Measurements from ENCODE around the gene FBXO34. TPM values are rescaled to one million over a fixed set of nuclear protein-coding genes. Genes with fewer than 3 reads are reported as not detected.
A peak's percentile ranks its signal among the peaks of the same experiment; 100 is the strongest.

The FBXO34 gene
- total and polyA plus RNA-seq, 2 experiments from 2014 or later = 27.5 to 45.9 TPM

- H3K4me2 ChIP-seq = no peak overlapping the region
- WGBS (ENCODE audit: low lambda C conversion rate, missing lambda C conversion rate) = 91% methylated on average over 11 of the region's 11 CpGs
- H3K79me2 ChIP-seq = peaks cover 28% of the 10 kb centered on the region
- no peaks in the 10 kb centered on the region for H3K9me2 ChIP-seq (replicated peaks; ENCODE audit: insufficient read depth)
- no peak for DNase-seq (ENCODE audit: low spot score)
- no peaks in the 10 kb centered on the region for H3K4me1 ChIP-seq (ENCODE audit: insufficient read depth)
- H3K27me3 ChIP-seq = no peaks in the 10 kb centered on the region
- H3K27ac ChIP-seq = peak overlapping the region; percentile 38
- H3K9me3 ChIP-seq (ENCODE audit: low read depth) = no peaks in the 10 kb centered on the region
- TF ChIP-seq CTCF (IDR thresholded peaks at IDR 0.05; ENCODE audit: poor library complexity) (no peak), EZH2 (IDR thresholded peaks at IDR 0.05; ENCODE audit: borderline replicate concordance) (no peak), EZH2phosphoT487 (IDR thresholded peaks at IDR 0.05; ENCODE audit: low read depth, severe bottlenecking, unreplicated experiment) (no peak)
- H2AFZ ChIP-seq = no peak overlapping the region
- no peaks in the 10 kb centered on the region for H4K20me1 ChIP-seq (ENCODE audit: insufficient read depth, poor library complexity, severe bottlenecking)
- no peaks in the 10 kb centered on the region for H3K36me3 ChIP-seq (replicated peaks; ENCODE audit: insufficient read depth, low read depth)
- no peak overlapping the region for H3K4me3 ChIP-seq
Measured at GRCh38 chr14:55353686-55354467, 82.7 kb downstream of the FBXO34 start.

GRCh38 chr14:55354500-55354899 is 83.3 kb downstream of the FBXO34 start:
- Histone ChIP-seq H3K4me2 (no peak overlapping the region), H3K9me2 (replicated peaks; ENCODE audit: insufficient read depth) (no peaks in the 10 kb centered on the region), H3K4me1 (ENCODE audit: insufficient read depth) (no peaks in the 10 kb centered on the region), H3K4me3 (no peak overlapping the region), H3K27me3 (no peaks in the 10 kb centered on the region), H4K20me1 (ENCODE audit: insufficient read depth, poor library complexity, severe bottlenecking) (no peaks in the 10 kb centered on the region), H3K36me3 (replicated peaks; ENCODE audit: insufficient read depth, low read depth) (no peaks in the 10 kb centered on the region), H2AFZ (no peak overlapping the region), H3K9me3 (ENCODE audit: low read depth) (no peaks in the 10 kb centered on the region), H3K27ac (peak overlapping the region; percentile 38), H3K79me2 (peaks cover 22% of the 10 kb centered on the region)
- WGBS (ENCODE audit: low lambda C conversion rate, missing lambda C conversion rate) = 59% methylated on average over 5 of the region's 5 CpGs
- TF ChIP-seq CTCF (IDR thresholded peaks at IDR 0.05; ENCODE audit: poor library complexity) (peak; percentile 71), EZH2phosphoT487 (IDR thresholded peaks at IDR 0.05; ENCODE audit: low read depth, severe bottlenecking, unreplicated experiment) (no peak)
- DNase-seq (ENCODE audit: low spot score) = peak; percentile 76

GRCh38 chr14:55355922-55356321 is 84.7 kb downstream of the FBXO34 start:
- TF ChIP-seq EZH2phosphoT487 (IDR thresholded peaks at IDR 0.05; ENCODE audit: low read depth, severe bottlenecking, unreplicated experiment) = no peak
- no peak for TF ChIP-seq EZH2 (IDR thresholded peaks at IDR 0.05; ENCODE audit: borderline replicate concordance)
- no peak for TF ChIP-seq CTCF (IDR thresholded peaks at IDR 0.05; ENCODE audit: poor library complexity)
- Histone ChIP-seq H4K20me1 (ENCODE audit: insufficient read depth, poor library complexity, severe bottlenecking) (no peaks in the 10 kb centered on the region), H3K79me2 (peaks cover 10% of the 10 kb centered on the region), H3K4me3 (no peak overlapping the region), H3K9me3 (ENCODE audit: low read depth) (no peaks in the 10 kb centered on the region), H3K9me2 (replicated peaks; ENCODE audit: insufficient read depth) (no peaks in the 10 kb centered on the region), H3K4me1 (ENCODE audit: insufficient read depth) (no peaks in the 10 kb centered on the region), H3K27me3 (no peaks in the 10 kb centered on the region), H3K27ac (peak overlapping the region; percentile 57), H3K36me3 (replicated peaks; ENCODE audit: insufficient read depth, low read depth) (no peaks in the 10 kb centered on the region), H3K4me2 (no peak overlapping the region), H2AFZ (no peak overlapping the region)
- no peak for DNase-seq (ENCODE audit: low spot score)
- WGBS (ENCODE audit: low lambda C conversion rate, missing lambda C conversion rate) = 94% methylated on average over 6 of the region's 6 CpGs

All from hepatocyte (in vitro differentiated cells).